Peyer's patch (tissue), 4 donors: ENCODE results near the gene MAGEC1. TPM values are rescaled to one million over a fixed set of nuclear protein-coding genes. Genes with fewer than 3 reads are reported as not detected.

Experiments
- DNase-seq, 3 donors: peaks; one replicate each; pipeline ENCODE4 v3.0.0-alpha.2; 2017 to 2019
- H3K27ac ChIP-seq, 4 donors: fragments of 200-600 bp; sonication (generic); one replicate each; pipeline ENCODE4 v1.5.1; 2016 to 2019
- H3K27me3 ChIP-seq, 2 donors: fragments of 200-600 bp; sonication (generic); one replicate each; pipeline ENCODE4 v1.5.1; 2019
- H3K36me3 ChIP-seq, 3 donors: fragments of 200-600 bp; sonication (generic); one replicate each; pipeline ENCODE4 v1.5.1; 2016 to 2019
- H3K4me1 ChIP-seq, 4 donors: fragments of 200-600 bp; sonication (generic); one replicate each; pipeline ENCODE4 v1.5.1; 2016 to 2019
- H3K4me3 ChIP-seq, 4 donors: fragments of 200-600 bp; sonication (generic); 1 replicate in 3 of 4; 2 replicates in 1 of 4; pipeline ENCODE4 v1.5.1; 2016 to 2019; ENCODE audit warnings: mild to moderate bottlenecking in 1 of 4
- H3K9me3 ChIP-seq, 4 donors: fragments of 200-600 bp; sonication (generic); one replicate each; pipeline ENCODE4 v1.5.1; 2016 to 2019; ENCODE audit warnings: mild to moderate bottlenecking in 1 of 4
- POLR2A ChIP-seq, 2 donors: fragments of 450-650 bp; IDR thresholded peaks; one replicate each; pipeline ENCODE4 v1.5.1; 2017; ENCODE audit warnings: antibody characterized with exemption in 2 of 2, mild to moderate bottlenecking in 2 of 2, moderate library complexity in 2 of 2
- total RNA-seq, 4 donors: library from RNA; depleted of rRNA; stranded (reverse); fragments of >200 nt; gene quantifications; one replicate each; pipeline ENCODE4 v1.1.0, GENCODE V29; 2016
- TF ChIP-seq, protein P1 (sequence below), 6 experiments: fragments of 450-650 bp in 4 of 6; fragments of 200-600 bp in 2 of 6; sonication (generic) in 1 of 6; IDR thresholded peaks; one replicate each; pipeline ENCODE4 v1.5.1; 2017 to 2019; ENCODE audit warnings: antibody characterized with exemption in 6 of 6, mild to moderate bottlenecking in 3 of 6, moderate library complexity in 1 of 6

The MAGEC1 gene
- total RNA-seq, 4 donors from 2014 or later: not detected

DNA sequence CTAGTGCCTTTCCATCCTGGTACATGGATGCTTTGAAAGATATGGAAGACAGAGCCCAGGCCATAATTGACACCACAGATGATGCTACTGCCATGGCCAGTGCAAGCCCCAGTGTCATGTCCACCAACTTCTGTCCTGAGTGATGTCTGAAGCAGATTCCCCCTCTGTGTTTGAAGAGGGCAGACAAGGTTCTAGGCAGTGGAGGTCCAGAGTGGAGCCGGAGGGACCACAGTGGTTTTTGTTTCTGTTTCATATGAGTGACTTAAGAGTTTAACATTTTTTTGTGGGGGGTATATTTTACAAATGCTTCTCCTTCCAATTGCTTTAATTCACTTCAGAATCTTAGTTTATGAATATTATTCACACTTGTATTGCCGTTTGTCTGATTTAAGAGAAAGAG, 6.0 kb upstream of the MAGEC1 start:
- no peaks in the 10 kb centered on the region for H3K27me3 ChIP-seq
- H3K27ac ChIP-seq: no peak overlapping the region
- no peak for TF ChIP-seq POLR2A (IDR thresholded peaks at IDR 0.05)
- TF ChIP-seq, protein P1, sequence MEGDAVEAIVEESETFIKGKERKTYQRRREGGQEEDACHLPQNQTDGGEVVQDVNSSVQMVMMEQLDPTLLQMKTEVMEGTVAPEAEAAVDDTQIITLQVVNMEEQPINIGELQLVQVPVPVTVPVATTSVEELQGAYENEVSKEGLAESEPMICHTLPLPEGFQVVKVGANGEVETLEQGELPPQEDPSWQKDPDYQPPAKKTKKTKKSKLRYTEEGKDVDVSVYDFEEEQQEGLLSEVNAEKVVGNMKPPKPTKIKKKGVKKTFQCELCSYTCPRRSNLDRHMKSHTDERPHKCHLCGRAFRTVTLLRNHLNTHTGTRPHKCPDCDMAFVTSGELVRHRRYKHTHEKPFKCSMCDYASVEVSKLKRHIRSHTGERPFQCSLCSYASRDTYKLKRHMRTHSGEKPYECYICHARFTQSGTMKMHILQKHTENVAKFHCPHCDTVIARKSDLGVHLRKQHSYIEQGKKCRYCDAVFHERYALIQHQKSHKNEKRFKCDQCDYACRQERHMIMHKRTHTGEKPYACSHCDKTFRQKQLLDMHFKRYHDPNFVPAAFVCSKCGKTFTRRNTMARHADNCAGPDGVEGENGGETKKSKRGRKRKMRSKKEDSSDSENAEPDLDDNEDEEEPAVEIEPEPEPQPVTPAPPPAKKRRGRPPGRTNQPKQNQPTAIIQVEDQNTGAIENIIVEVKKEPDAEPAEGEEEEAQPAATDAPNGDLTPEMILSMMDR (IDR thresholded peaks at IDR 0.05): no peak
- H3K4me3 ChIP-seq: no peak overlapping the region
- H3K9me3 ChIP-seq: no peaks in the 10 kb centered on the region
- DNase-seq: no peak
- no peaks in the 10 kb centered on the region for H3K4me1 ChIP-seq
- H3K36me3 ChIP-seq: no peaks in the 10 kb centered on the region

GRCh38 chrX:141902366-141902765, 1.3 kb upstream of the MAGEC1 start:
- no peak for DNase-seq

GRCh38 chrX:141904262-141904661, 568 bp downstream of the MAGEC1 start:
- Histone ChIP-seq H3K9me3 (no peaks in the 10 kb centered on the region), H3K27me3 (no peaks in the 10 kb centered on the region)

More at GRCh38 chrX:141902366-141902765, 1.3 kb upstream of the MAGEC1 start:
- Histone ChIP-seq H3K27me3 (no peaks in the 10 kb centered on the region), H3K4me1 (no peaks in the 10 kb centered on the region), H3K27ac (no peak overlapping the region), H3K9me3 (no peaks in the 10 kb centered on the region), H3K36me3 (no peaks in the 10 kb centered on the region), H3K4me3 (no peak overlapping the region)
- TF ChIP-seq, protein P1 (IDR thresholded peaks at IDR 0.05): no peak
- TF ChIP-seq POLR2A (IDR thresholded peaks at IDR 0.05): no peak

GRCh38 chrX:141917801-141918200, 14.1 kb downstream of the MAGEC1 start:
- Histone ChIP-seq H3K4me1 (no peaks in the 10 kb centered on the region), H3K27ac (no peak overlapping the region), H3K9me3 (no peaks in the 10 kb centered on the region), H3K4me3 (no peak overlapping the region), H3K27me3 (no peaks in the 10 kb centered on the region), H3K36me3 (no peaks in the 10 kb centered on the region)
- DNase-seq: no peak
- TF ChIP-seq, protein P1 (IDR thresholded peaks at IDR 0.05): no peak
- no peak for TF ChIP-seq POLR2A (IDR thresholded peaks at IDR 0.05)

More at GRCh38 chrX:141904262-141904661, 568 bp downstream of the MAGEC1 start:
- no peak for DNase-seq
- H3K36me3 ChIP-seq: no peaks in the 10 kb centered on the region
- no peaks in the 10 kb centered on the region for H3K4me1 ChIP-seq
- TF ChIP-seq, protein P1 (IDR thresholded peaks at IDR 0.05): no peak
- TF ChIP-seq POLR2A (IDR thresholded peaks at IDR 0.05): no peak
- no peak overlapping the region for H3K27ac ChIP-seq
- no peak overlapping the region for H3K4me3 ChIP-seq

- Histone ChIP-seq H3K4me1 (no peaks in the 10 kb centered on the region), H3K27ac (no peak overlapping the region), H3K36me3 (no peaks in the 10 kb centered on the region), H3K4me3 (no peak overlapping the region), H3K27me3 (no peaks in the 10 kb centered on the region), H3K9me3 (no peaks in the 10 kb centered on the region)
- no peak for DNase-seq
- TF ChIP-seq POLR2A (IDR thresholded peaks at IDR 0.05): no peak
- TF ChIP-seq, protein P1 (IDR thresholded peaks at IDR 0.05): no peak
These were observed 20.6 kb downstream of the MAGEC1 start for GRCh38 chrX:141924293-141924692.

DNA sequence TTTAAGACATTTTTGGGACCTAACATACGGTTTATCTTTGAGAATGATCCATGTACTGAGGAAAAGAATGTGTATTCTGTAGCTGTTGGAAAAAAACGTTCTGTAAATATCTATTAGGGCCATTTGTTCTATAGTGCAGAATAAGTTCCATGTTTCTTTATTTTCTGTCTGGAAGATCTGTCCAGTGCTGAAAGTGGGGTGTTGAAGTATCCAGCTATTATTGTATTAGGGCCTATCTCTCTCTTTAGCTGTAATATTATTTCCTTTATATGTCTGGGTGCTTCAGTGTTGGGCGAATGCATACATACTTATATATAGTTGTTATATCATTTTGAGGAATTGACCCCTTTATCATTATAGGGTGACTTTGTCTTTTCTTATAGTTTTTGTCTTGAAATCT, 24.7 kb downstream of the MAGEC1 start:
- Histone ChIP-seq H3K36me3 (no peaks in the 10 kb centered on the region), H3K4me3 (no peak overlapping the region), H3K27ac (no peak overlapping the region), H3K4me1 (no peaks in the 10 kb centered on the region), H3K27me3 (no peaks in the 10 kb centered on the region), H3K9me3 (no peaks in the 10 kb centered on the region)
- no peak for TF ChIP-seq POLR2A (IDR thresholded peaks at IDR 0.05)
- TF ChIP-seq, protein P1 (IDR thresholded peaks at IDR 0.05): no peak
- DNase-seq: no peak
